Esophagus squamous epithelium (tissue), 4 donors: ENCODE measurements around the gene BPTF.

ENCODE experiments used
- POLR2A ChIP-seq, 4 donors: fragments of 450-650 bp; IDR thresholded peaks; one replicate each; pipeline ENCODE4 v1.6.1; 2017; ENCODE audit warnings: antibody characterized with exemption in 4 of 4, mild to moderate bottlenecking in 4 of 4, moderate library complexity in 3 of 4
- TF ChIP-seq, protein P1 (sequence below), 6 experiments: fragments of 450-650 bp in 4 of 6; fragments of 200-600 bp in 2 of 6; sonication (generic) in 2 of 6; IDR thresholded peaks; one replicate each; pipeline ENCODE4 v1.5.1; 2016 to 2019; ENCODE audit warnings: antibody characterized with exemption in 6 of 6, mild to moderate bottlenecking in 4 of 6, moderate library complexity in 4 of 6

DNA sequence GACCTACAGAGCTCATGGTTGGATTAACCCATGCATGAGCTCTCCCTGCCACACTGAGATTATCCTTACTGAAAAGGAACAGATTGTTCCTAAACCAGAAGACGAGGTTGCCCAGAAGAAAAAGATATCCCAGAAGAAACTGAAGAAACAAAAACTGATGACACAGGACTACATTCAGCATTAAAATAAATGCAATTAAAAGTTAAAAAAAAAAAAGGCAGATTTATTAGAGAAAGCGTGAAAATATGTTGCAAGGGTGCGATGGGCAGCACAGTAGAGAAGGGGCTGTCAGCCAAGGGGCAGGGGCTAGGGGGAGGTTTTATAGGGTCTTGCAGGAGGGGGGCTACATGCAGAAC, 40.2 kb upstream of the BPTF start:
- no peak for TF ChIP-seq POLR2A (IDR thresholded peaks at IDR 0.05)
- TF ChIP-seq, protein P1, sequence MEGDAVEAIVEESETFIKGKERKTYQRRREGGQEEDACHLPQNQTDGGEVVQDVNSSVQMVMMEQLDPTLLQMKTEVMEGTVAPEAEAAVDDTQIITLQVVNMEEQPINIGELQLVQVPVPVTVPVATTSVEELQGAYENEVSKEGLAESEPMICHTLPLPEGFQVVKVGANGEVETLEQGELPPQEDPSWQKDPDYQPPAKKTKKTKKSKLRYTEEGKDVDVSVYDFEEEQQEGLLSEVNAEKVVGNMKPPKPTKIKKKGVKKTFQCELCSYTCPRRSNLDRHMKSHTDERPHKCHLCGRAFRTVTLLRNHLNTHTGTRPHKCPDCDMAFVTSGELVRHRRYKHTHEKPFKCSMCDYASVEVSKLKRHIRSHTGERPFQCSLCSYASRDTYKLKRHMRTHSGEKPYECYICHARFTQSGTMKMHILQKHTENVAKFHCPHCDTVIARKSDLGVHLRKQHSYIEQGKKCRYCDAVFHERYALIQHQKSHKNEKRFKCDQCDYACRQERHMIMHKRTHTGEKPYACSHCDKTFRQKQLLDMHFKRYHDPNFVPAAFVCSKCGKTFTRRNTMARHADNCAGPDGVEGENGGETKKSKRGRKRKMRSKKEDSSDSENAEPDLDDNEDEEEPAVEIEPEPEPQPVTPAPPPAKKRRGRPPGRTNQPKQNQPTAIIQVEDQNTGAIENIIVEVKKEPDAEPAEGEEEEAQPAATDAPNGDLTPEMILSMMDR (IDR thresholded peaks at IDR 0.05): no peak
